Eye (tissue), 1 donor: ENCODE data around the gene PTPRE.

Experiments used
- DNase-seq: peaks from one replicate; pipeline ENCODE4 v3.0.0-alpha.2; 2015

Gene PTPRE

GRCh38 chr10:128005858-128006257 lies 99.0 kb downstream of the PTPRE start:
- DNase-seq = no peak

DNA sequence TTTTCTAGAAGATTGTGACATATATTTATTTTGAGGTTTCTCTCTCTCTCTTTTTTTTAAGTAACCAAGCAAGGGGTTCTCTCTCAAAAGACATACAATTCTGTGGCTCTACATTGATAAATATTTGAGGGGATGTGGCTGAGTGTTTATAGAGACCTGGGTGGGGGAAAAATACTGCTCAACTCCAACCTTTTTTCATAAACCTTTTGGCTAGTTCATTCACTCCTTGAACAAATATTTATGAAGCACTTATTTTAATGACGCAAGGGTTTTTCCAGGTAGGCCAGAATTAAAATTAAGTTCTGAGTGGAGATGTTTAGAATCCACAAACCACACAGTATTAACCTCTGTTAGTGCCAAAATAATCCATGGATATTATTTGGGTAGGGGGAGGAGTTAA lies 100.2 kb downstream of the PTPRE start:
- DNase-seq = no peak

GRCh38 chr10:128007971-128008370 lies 101.1 kb downstream of the PTPRE start:
- no peak for DNase-seq

- DNase-seq = no peak
Measured at GRCh38 chr10:128008521-128009250, 101.8 kb downstream of the PTPRE start.

DNA sequence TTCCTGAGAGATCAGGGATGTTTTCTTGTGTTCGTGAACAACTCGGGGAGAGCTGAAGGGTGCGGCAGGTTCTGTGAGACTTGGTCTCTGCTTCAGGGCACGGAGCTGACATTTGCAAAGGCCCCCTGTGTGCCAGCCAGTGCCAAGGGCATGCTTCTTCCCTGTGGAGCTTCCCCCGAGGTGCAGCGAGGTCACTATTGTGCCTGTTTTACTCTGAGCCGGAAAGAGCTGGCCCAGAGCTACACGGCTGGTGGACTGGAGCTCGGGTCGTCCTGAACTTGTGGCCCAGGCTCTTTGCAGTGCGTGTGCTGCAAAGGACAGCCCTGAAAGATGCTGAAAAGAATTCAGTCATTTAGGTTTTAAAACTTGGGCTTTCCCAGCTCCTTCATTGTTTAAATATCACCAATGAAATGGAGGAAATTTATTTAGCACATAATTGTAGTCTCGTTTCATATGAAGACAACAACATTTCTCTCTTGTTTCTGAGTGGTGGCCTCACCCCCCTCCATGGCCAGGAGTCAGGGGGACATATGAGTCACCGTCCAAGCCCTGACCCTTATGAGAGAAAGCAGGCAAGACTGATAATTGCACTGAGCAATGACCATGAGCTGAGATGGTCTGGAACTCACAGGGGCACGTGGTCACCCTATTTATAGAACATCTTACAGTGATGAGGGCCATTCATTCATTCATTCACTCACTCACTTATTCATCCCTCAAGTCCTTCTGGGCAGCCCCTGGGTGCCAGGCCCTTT lies 102.6 kb downstream of the PTPRE start:
- no peak for DNase-seq

DNA sequence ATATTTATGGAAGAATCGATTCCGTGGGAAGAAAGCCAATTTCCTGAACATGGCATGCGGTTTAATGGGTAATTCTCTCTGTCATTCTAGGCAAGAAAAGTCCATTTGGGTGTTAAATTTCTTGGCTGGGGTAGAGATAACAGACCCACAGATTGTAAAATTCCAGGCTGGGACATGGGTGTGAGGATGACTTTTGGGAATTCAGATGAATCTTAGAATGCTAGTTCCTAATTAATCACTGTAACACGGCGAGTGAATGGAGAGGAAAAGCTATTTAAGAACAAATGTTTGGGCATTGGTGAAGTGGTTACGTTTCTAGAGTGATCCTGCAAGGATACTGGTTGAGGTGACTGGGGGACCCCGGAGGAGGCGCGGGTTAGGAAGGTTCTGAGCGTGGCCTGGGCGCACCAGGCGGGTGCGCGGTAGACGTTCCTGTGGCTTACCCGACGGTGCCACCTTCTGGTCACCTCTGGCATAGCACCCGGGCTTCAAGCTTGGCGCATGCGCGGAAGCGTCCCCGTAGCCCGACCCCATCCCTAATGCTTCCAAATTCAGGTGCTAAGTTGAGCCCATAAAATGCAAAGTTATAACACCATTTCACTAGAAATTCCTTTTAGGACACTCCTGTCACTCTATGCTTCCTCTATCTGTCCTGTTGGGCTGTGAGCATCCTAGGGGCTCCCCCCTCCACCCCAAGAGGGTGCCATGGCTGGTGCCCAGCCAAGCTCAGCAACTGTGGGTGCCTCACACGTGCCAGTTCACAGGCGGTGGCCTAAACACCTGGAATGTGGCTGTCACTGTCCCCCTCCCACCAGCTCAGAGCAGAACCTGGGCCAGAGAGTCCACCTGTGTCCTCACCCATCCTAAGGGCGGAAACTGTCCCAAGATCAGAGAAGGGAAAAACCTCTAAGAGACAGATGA lies 104.4 kb downstream of the PTPRE start:
- peak; percentile 93 for DNase-seq

DNA sequence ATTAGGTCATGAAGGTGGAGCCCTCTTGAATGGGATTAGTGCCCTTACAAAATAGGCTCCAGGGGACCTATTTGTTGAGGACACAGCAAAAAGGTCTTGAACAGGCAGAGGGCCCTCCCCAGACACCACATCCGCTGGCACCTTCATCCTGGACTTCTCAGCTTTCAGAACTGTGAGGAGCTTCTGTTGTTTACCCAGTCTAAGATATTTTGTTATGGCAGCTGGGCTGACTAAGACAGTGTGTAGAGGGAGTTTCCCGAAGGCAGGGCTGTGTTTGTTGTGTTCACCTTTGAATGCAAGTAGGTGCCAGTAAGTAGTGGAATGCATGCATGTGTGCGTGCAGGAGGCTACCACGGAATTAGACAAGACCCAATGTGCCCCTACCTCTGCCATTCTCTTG lies 106.7 kb downstream of the PTPRE start:
- DNase-seq = no peak

GRCh38 chr10:128014236-128014635 lies 107.3 kb downstream of the PTPRE start:
- no peak for DNase-seq

DNA sequence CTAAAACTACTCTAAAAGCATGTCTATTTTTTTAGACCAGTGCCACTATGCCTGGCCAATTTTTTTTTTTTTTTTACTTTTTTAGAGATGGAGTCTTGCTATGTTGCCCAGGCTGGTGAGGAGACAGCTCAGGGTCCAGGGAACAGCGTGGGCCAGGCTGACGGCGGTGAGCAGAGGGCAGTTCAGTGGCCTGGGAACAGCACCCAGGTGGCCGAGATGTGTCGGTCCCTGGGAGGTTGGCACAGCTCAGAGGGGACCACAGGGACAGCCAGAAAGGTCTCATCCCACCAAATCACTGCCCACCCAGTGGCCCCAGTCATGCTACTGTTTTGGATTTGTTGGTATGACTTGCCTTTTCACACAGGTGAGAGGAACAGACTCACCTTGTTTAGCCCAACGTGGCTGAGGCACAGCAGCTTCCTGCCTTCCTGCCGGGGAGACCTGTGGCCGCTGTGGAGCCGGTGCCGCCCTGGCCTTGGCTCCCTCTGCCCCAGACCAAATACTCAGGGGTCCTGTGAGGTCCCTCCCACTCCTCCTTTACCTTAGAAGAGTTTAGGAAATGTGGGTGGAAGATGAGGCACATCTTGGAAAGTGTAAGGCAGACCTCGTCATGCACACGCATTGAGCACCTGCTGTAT lies 109.6 kb downstream of the PTPRE start:
- DNase-seq = no peak

DNA sequence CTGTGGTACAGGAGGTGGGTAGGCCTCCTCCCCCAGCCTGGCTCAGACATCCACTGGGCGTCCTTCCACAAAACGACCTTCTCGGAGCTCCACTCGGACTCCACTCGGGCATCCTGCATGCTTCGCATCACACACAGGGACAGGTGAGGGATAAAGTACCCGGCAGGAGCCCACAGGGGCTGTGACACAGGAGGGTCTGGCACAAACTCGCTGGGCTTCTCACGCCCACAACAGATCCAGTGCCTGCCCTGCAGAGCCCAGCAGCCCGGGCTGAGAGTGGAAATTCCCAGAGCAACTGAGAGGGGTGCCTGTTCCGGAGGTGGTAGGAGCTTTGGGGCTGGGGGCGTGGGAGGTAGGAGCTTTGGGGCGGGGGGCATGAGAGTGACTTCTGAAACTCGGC lies 110.9 kb downstream of the PTPRE start:
- no peak for DNase-seq

DNA sequence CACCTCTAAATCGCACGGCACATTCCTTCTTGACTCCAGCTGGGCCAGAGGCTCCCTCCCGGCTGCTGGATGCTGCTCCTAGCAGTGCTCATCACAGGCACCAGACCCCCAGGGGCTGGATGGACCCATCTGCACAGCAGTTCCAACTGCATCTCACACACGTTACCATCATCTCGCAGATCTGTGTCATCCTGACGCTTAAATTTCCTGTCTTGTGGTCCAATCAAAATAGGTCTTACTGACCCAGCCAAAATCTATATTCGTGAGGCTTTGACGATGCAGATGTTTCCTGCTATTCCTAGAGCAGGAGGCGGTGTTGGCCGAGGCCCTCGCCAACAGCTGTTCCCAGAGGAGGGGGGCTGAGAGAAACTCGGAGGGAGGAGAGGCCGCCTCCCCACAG lies 111.3 kb downstream of the PTPRE start:
- DNase-seq = peak; percentile 67

DNA sequence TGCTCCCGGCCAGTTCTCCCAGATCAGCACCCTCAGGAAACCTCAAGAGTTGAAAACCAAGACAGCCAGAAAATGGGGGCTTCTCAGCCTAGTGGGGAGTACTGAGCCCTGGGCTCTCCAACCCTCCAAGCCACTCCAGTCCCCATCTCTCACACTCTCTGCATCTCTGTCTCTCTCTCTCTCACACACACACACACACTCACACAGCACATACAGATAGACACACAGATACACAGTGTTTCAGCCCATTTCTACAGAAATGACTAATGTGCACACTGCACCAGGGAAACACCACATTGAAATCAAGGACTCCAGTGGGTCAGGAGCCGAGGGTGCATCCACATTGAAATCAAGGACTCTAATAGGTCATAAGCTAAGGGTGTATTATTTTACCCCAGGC lies 111.8 kb downstream of the PTPRE start:
- DNase-seq = no peak

DNA sequence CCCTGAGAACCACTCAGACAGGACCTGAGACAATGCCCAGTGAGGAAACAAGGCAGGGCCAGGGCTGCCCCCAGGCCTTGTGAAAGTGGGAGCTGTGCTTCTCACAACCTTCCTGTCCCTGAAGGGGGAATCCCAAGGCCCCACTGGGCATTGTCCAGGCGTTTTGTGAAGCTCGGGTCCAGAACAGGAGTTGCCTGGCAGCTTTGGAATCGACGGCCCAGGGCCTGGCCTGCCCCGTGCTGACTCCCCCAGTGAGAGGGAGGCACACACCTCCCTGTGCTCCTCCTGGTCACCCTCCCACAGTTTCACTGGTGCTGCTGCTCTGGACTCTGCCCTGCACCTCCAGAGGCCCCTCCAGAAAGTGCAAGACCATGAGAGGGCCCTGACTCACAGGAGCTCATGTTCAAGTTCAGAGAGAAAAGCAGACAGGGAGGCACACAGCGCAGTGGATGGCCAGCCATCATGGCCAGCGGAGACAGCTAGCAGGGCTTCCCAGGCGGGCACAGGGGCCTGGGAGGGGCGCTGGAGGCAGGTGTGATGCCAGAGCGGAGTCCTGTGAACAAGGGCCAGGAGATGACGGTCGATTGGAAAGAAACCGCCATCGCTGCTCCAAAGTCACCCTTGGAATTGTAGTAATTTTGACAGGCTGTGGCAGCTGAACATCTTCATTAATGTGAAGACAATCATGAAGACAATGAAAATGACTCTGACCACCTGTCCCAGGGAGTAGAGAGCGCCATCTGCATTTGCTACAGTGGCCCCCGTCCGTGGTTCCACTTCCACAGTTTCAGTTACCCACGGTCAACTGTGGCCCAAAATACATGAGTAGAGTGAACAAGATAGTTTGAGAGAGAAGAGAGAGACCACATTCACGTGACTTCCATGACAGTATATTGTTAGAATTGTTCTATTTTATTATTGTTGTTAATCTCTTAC lies 115.6 kb downstream of the PTPRE start:
- DNase-seq = no peak

DNA sequence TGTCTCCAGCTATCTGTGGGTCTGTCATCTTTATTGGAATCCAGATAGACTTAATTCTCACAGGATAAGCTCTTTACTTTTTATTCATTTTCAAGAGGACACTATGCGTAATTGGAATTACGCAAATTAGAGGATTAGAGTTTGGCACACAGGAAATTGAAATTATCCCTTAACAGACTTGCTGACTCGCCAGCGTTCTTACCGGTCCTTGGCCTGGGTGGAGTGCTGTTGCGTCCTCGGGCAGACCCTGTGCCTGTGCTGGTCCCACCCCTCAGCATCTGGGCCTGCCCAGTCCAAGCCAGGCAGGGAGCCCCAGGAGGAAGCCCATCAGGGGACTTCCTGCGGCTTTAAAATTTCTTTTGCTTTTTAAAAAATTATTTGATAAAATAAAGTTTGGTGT lies 117.5 kb downstream of the PTPRE start:
- no peak for DNase-seq

DNA sequence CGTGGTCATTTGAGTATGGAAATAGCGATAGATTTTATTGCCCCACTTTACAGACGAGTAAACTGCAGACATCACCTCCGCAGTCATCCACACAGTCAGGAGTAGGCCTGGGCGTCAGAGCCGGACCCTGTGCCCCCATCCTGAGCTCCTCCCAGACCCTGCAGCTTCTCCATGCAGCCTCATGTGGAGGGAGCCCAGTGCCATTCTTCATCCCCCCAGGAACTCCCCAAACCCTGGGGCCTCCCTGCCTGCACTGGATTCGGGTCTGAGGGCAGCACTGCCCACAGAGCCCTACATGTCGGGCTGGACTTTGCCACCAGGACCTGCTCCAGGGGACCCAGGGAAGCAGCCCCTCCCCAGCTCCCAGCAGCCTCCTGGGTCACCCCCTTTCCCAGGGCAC lies 118.5 kb downstream of the PTPRE start:
- DNase-seq = no peak

DNA sequence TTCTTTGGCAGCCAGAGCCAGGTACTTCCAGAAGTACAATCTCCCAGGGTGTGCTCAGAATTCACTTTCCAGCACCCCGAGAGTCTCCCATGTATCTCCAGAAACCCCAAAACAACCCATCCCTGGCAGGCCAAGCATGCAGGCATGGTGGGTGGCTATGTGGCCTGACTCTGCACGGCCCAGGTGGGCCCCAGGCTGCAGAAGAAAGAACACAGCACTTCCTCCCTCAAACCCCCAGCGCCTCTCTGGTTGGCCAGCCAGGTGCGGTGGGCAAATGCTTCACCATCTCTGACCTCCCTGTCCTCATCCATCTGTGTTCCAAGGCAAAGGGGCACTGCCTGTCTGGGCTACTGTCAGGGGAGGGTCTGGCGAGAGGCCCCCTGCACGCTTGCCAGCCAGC lies 119.0 kb downstream of the PTPRE start:
- no peak for DNase-seq

DNA sequence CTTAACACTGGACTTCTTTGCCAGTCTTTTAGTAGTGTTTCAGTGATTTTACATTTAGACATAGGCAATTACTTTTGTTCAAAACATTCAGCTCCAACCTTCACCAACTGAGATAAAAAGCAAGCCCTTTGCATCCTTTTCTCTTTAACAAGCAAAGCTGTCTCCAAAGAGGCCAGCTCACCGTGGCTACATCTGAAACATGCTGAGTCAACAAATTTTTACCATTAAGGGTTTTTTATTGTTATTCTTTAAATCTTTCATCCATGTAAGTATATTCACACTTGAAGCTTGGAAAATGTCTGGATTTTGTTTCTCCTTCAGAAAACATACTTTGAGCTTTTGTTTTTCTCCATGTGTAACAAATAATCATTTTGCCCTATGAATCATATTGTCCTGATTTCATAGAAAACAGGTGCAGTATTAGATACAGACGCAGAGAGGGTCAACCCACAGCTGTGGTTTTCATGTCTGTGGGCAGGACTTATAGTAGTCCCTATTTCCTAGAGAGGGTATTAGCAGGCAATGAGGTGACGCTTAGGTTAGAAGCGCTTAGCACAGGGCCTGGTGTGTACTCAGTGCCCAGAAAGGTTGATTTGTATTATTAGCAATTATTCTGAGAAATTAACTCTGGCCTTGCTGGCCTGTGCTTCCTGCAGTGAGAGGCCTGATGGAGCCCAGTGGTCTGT lies 119.9 kb downstream of the PTPRE start:
- DNase-seq = no peak

- DNase-seq = no peak
Measured at GRCh38 chr10:128027306-128027705, 120.4 kb downstream of the PTPRE start.

- no peak for DNase-seq
Measured at GRCh38 chr10:128027822-128028507, 121.1 kb downstream of the PTPRE start.

DNA sequence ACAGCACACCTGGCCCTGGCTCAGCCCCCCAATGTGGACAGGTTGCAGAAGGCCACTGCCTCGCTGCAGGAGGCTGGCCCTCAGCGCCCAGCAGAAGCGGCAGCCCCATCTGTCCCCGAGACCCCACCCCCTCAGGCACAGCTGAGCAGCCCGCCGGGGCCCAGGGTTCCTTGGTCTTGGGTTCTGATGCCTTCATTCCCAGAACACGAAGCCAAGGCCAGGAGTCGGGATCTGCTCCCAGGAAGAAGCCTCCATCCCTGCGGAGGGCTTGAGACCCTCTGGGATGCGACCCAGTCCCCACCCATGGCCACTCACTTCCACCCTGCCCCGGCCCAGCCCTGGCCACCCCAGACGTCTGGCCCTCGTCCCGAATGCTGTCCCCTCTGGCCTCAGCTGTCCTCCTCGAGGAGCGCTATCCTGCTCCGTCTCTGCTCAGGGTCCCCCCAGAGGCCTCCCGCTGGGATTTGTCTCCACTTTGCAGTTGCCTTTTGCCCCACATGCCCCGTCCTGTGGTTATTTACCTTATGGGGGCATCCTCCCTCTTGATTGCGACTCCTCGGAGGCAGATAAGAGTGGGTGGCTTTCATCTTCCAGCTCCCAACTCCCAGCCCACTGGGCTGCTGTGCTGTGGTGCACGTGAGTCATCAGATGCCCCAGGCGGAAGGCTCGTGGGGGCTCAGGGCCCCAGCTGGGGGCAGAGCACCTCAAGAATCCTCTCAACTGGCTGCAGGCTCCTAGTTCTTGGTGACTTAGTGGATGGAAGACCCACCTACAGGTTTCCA lies 121.8 kb downstream of the PTPRE start:
- no peak for DNase-seq
